HUES48 (cell line): ENCODE data around the gene CUL4A.

Source experiments
- H3K27ac ChIP-seq: one replicate; pipeline ENCODE4 v1.7.0; 2013; ENCODE audit warnings: low read depth, low read length, inconsistent platforms
- H3K27me3 ChIP-seq: 2 replicates; pipeline ENCODE4 v1.6.1; 2013; ENCODE audit warnings: mild to moderate bottlenecking, low read length; ENCODE audit not compliant: control insufficient read depth, insufficient read depth
- H3K36me3 ChIP-seq: 2 replicates; pipeline ENCODE4 v1.6.1; 2013; ENCODE audit warnings: low read length; ENCODE audit not compliant: control insufficient read depth, insufficient read depth
- H3K4me1 ChIP-seq: 2 replicates; pipeline ENCODE4 v1.6.1; 2013; ENCODE audit warnings: mild to moderate bottlenecking, low read length; ENCODE audit not compliant: control insufficient read depth, insufficient read depth
- H3K4me3 ChIP-seq: 2 replicates; pipeline ENCODE4 v1.5.1; 2013; ENCODE audit warnings: mild to moderate bottlenecking, low read depth, low read length
- H3K9ac ChIP-seq: 2 replicates; pipeline ENCODE4 v1.6.1; 2013; ENCODE audit warnings: mild to moderate bottlenecking, low read depth, low read length, moderate library complexity
- H3K9me3 ChIP-seq: 2 replicates; pipeline ENCODE4 v1.6.1; 2013; ENCODE audit warnings: low read length; ENCODE audit not compliant: control insufficient read depth, insufficient read depth

CUL4A gene

DNA sequence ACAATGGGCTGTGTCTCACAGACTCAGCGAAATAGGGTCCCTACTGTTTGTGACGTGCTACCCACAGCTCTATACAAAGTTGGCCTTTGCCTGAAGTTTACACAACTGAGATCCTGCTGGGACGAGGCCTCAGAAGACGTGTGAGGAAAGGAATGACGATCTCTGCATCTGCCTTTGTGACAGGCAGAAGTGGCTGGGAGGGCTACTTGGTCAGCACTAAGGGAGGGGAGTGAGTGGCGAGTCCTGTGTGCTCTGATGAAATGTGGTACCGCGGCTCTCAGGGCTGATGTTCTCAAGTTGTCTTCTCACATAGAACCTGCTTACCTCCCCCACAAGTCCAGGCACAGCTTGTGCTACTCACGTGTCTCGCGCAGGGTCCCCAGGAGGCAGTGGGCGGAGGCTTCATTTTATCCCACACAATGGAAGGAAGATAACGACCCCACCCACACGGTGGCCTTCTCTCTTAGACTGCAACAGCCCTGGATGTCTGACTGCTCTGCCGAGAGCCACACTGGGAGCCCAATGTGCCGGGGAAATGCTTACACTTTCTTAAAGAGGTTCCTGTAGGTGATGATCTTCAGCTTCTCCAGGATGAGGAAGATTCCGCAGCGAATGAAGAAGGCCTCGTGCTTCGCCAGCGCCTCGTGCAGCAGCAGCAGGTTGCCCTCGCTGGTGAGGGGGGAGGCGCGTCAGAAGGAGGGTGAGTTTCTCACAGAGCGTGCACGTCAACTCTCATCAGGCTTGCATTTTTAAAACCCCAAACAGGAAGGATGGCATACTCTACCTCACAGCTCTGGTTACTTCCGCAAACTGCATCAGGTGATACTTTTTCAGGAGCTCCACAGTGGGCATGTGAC is 29.8 kb upstream of the CUL4A start:
- H3K36me3 ChIP-seq: peaks cover 96% of the 10 kb centered on the region
- no peaks in the 10 kb centered on the region for H3K9me3 ChIP-seq
- H3K27ac ChIP-seq: peak overlapping the region; percentile 94
- no peak overlapping the region for H3K4me3 ChIP-seq
- H3K4me1 ChIP-seq: peaks cover 14% of the 10 kb centered on the region
- no peaks in the 10 kb centered on the region for H3K27me3 ChIP-seq
- no peak overlapping the region for H3K9ac ChIP-seq

DNA sequence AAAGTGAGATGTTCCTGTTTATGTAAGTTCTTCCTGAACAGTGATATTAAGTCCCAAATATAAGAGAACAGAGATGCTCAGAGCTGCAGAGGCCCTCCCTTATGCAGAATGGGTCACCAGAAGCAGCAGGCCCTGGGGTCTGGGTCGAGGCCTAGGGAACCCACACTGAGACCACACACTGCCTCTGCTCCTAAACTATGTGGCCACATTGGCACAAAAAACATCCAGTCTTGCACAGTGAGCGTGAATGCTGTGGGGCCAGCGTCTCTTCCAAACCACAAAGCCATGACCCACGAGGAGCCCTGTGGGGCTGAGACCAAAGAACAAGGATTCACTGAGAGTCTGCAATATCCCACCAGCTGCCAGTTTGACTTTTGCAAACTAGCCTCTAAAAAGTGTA is 27.4 kb upstream of the CUL4A start:
- no peaks in the 10 kb centered on the region for H3K27me3 ChIP-seq
- peaks cover 97% of the 10 kb centered on the region for H3K36me3 ChIP-seq
- H3K4me1 ChIP-seq: peaks cover 14% of the 10 kb centered on the region
- H3K9me3 ChIP-seq: no peaks in the 10 kb centered on the region
- no peak overlapping the region for H3K27ac ChIP-seq
- no peak overlapping the region for H3K4me3 ChIP-seq
- no peak overlapping the region for H3K9ac ChIP-seq

DNA sequence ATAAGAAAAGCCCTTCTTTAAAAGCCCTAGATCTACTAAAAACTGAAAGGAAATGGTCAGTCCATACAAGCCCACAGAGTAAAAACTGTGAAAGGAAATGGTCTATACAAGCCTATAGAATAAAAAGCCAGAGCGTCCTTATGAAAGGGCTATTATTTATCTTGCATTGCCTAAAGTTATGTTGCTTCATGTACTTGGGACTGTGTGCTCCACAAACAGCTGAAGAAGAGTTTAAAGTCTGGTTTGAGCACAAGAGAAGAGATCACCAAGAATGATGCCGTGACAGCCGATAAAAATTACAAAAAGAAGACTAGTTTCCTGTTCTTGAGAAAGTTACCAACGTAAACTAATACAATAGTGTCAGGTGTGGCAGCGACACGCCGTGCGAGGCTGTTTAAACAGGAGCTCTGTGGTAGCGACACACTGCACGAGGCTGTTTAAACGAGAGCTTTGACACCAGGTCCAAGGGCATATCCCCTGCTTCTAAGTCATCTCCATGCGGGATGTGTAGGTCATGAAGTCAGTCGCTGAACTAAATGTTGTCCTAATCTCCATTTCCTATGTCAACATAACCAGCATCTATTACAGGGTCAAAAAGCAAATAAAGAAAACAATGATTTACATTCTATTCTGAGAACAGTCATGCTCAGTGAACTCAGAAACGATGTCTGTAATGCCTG is 25.8 kb upstream of the CUL4A start:
- peaks cover 98% of the 10 kb centered on the region for H3K36me3 ChIP-seq
- H3K27ac ChIP-seq: no peak overlapping the region

DNA sequence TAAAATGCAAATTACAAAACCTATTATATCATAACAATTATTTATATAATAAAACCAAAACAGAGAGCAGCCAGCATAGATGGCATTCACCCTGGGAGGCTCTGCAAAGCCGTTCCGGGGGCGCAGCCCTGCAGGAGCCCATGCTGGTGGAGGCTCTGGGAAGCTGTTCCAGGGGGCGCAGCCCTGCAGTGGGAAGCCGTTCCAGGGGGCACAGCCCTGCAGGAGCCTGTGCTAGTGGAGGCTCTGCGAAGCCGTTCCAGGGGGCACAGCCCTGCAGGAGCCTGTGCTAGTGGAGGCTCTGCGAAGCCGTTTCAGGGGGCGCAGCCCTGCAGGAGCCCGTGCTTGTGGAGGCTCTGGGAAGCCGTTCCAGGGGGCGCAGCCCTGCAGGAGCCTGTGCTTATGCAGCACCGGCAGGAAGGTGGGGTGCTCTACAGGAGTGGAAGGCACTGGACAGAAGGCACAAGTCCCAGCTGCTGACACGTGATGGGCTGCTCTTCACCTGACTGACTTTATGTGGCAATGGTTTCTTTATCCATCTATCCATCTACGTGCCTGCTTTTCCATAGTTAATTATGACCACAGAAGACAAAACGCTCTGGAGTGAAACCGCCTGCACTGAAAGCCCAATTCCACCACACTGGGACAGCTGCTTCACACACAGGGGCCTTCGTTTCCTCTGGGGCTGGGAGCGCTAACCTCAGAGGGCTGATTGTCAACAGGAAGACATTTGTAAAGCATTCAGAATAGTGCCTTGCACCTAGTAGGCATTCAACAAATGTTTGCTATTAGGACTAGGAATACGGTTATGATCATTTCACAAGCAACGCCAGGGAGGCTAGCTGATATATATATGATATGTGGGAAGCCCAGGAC is 24.6 kb upstream of the CUL4A start:
- Histone ChIP-seq H3K4me3 (no peak overlapping the region), H3K9me3 (no peaks in the 10 kb centered on the region), H3K27me3 (no peaks in the 10 kb centered on the region), H3K9ac (no peak overlapping the region), H3K4me1 (peaks cover 6% of the 10 kb centered on the region), H3K27ac (no peak overlapping the region), H3K36me3 (peaks cover 96% of the 10 kb centered on the region)

More for the DNA sequence above, 25.8 kb upstream of the CUL4A start:
- Histone ChIP-seq H3K9ac (no peak overlapping the region), H3K9me3 (no peaks in the 10 kb centered on the region), H3K27me3 (no peaks in the 10 kb centered on the region), H3K4me3 (no peak overlapping the region), H3K4me1 (peaks cover 14% of the 10 kb centered on the region)

DNA sequence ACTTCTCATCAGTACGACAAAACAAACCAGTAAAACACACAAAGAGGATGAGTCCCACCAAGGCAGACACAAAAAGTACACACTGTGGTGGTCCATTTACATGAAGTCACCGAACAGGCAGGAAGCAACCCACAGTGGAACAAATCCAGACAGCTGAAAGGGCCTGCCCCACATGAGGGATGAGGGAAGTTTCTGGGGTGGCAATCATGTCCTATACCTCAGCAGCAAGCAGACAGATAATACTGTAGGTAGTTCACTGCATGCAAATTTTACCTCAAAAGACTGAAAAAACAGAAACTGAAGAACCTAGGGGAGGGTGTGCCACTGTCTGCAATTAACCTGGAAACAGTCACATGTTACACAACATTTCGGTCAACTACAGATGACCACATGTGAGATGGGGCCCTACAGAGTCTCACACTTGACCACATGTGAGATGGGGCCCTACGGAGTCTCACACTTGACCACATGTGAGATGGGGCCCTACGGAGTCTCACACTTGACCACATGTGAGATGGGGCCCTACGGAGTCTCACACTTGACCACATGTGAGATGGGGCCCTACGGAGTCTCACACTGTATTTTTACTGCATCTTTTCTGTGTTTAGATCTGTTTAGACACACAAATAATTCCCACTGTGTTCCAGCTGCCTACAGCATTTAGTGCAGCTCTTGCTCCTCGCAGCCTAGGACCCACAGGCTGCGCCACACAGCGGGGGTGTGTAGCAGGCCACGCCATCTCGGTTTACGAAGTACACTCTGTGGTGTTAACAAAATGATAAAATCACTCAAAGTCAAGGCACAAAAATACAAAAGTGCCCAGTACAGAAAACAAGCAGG is 23.1 kb upstream of the CUL4A start:
- H3K36me3 ChIP-seq: peaks cover 96% of the 10 kb centered on the region
- no peak overlapping the region for H3K4me3 ChIP-seq

DNA sequence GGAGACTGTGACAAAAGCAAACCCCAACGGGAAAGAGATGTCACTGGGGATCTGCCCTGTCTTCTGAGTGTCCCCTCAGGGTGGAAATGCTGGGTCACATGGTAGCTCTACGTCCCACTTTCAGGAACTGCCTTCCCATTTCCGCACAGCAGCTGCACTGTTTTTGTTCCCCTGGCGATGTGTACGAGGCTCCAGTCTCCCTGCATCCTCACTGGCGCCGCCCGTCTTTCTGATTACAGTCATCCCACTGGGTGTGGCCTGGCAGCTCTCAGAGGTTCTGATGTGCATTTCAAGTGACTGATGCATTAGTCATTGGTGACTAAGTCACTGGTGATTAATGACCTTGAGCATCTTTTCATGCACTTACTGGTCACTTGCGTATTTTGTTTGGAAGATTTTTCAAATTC is 22.1 kb upstream of the CUL4A start:
- H3K9ac ChIP-seq: no peak overlapping the region

More for the DNA sequence above, 23.1 kb upstream of the CUL4A start:
- 0 out of 2 replicates have a peak, but pooled peaks cover 3% of the 10 kb centered on the region for H3K9me3 ChIP-seq
- H3K9ac ChIP-seq: no peak overlapping the region
- H3K27me3 ChIP-seq: no peaks in the 10 kb centered on the region
- no peaks in the 10 kb centered on the region for H3K4me1 ChIP-seq
- no peak overlapping the region for H3K27ac ChIP-seq

DNA sequence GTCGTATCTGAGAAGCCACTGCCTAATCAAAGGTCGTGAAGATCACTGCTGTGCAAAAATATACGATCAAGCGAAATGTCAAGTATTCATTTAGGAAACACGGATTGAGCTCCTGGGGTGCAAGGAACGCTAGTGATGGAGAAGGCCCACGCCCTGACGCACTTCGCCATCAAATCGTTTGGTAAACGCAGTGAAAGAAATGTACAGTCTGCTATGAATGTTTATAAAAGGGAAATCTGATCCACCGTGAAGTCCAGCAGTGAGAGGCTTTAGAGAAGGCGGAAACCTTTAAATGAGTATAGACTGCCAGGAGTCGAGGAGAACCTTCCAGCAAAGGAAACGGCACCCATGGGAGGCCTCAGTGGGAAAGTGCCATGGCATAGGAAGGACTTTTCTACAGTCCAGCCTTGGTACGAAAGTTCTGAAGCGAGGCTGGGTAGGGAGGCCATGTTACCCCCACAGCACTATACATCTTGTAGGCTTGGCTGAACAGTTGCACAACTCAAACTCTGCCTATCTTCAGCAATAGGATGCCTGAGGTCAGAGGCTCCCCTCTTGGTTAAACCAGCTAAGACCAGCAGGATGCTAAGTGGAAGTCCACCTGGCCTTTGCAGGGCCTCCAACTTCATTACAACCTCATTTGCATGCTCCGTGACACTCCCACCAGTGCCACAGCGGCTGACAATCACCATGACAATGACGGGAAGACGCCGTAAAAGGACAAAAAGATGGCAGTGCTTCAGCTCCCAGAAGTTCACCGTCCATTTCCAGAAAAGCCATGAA is 21.3 kb upstream of the CUL4A start:
- Histone ChIP-seq H3K9me3 (0 out of 2 replicates have a peak, but pooled peaks cover 3% of the 10 kb centered on the region), H3K4me1 (no peaks in the 10 kb centered on the region), H3K36me3 (peaks cover 98% of the 10 kb centered on the region), H3K27ac (no peak overlapping the region), H3K4me3 (no peak overlapping the region), H3K9ac (no peak overlapping the region), H3K27me3 (no peaks in the 10 kb centered on the region)

More for the DNA sequence above, 22.1 kb upstream of the CUL4A start:
- H3K36me3 ChIP-seq: peaks cover 96% of the 10 kb centered on the region
- H3K9me3 ChIP-seq: 0 out of 2 replicates have a peak, but pooled peaks cover 3% of the 10 kb centered on the region
- H3K4me1 ChIP-seq: no peaks in the 10 kb centered on the region
- H3K27ac ChIP-seq: no peak overlapping the region
- no peak overlapping the region for H3K4me3 ChIP-seq
- H3K27me3 ChIP-seq: no peaks in the 10 kb centered on the region

DNA sequence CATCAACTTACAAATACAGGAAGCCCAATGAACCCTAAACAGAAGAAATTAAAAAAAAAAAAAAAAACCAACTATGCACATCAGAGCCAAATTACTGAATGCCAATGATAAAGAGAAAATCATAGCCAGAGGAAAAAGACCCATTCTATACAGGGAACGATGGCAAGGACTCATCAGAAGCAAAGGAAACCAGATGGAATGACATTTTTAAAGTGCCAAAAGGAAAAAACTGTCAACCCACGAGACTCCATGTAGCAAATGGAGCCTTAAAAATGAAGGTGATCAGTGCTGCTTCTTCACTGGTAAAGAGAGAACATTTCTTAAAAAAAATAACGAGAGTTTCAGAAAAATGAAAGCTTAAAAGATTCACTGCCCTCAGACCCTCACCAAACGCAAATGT is 19.2 kb upstream of the CUL4A start:
- no peaks in the 10 kb centered on the region for H3K4me1 ChIP-seq
- H3K9me3 ChIP-seq: 0 out of 2 replicates have a peak, but pooled peaks cover 3% of the 10 kb centered on the region
- H3K27me3 ChIP-seq: no peaks in the 10 kb centered on the region
- H3K27ac ChIP-seq: no peak overlapping the region
- H3K4me3 ChIP-seq: no peak overlapping the region
- H3K36me3 ChIP-seq: peaks cover 98% of the 10 kb centered on the region
- H3K9ac ChIP-seq: no peak overlapping the region

DNA sequence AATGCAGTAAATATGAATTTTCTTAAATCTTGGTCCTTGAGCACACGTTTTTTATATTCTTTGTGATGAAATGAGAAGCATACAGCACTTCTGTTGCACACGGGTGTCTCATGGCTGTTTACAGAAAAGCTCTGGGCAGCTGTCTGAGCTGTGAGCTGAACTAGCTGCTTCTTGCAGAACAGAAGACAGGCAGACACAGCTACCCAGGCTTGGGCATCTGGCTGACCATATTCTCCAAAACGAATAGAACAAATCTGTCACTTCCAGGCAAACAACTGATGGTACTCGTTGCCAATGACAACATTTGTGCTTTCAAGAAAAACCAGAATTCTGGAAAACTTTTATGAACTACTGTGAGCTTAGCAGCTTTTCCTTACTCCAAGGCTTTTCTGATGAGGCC is 17.1 kb upstream of the CUL4A start:
- peaks cover 94% of the 10 kb centered on the region for H3K36me3 ChIP-seq
- H3K4me1 ChIP-seq: no peaks in the 10 kb centered on the region
- no peaks in the 10 kb centered on the region for H3K27me3 ChIP-seq

More for the DNA sequence above, 17.1 kb upstream of the CUL4A start:
- no peak overlapping the region for H3K4me3 ChIP-seq
- 0 out of 2 replicates have a peak, but pooled peaks cover 3% of the 10 kb centered on the region for H3K9me3 ChIP-seq
- H3K9ac ChIP-seq: no peak overlapping the region
- no peak overlapping the region for H3K27ac ChIP-seq
